HepG2 (cell line): ENCODE data around the gene LAMTOR1. TPM values are rescaled to one million over a fixed set of nuclear protein-coding genes. Genes with fewer than 3 reads are reported as not detected.
A peak's percentile ranks its signal among the peaks of the same experiment; 100 is the strongest.

Experiments used
- ARNTL ChIP-seq: sonication (generic); formaldehyde crosslinking; IDR thresholded peaks from 2 replicates; pipeline ENCODE4 v1.4.0; 2020; ENCODE audit warnings: mild to moderate bottlenecking, missing genetic modification reagents
- ELF4 ChIP-seq: sonication (generic); formaldehyde crosslinking; IDR thresholded peaks from 2 replicates; pipeline ENCODE4 v1.5.0; 2020; ENCODE audit warnings: missing genetic modification reagents, mild to moderate bottlenecking, moderate library complexity, borderline replicate concordance
- GLI4 ChIP-seq: sonication (generic); formaldehyde crosslinking; IDR thresholded peaks from 2 replicates; pipeline ENCODE4 v1.5.1; 2020; ENCODE audit warnings: missing genetic modification reagents, mild to moderate bottlenecking, moderate library complexity, borderline replicate concordance
- HDAC2 ChIP-seq: sonication (generic); formaldehyde crosslinking; IDR thresholded peaks from 2 replicates; pipeline ENCODE4 v1.4.0; 2020; ENCODE audit warnings: missing genetic modification reagents
- KDM6A ChIP-seq: IDR thresholded peaks from 2 replicates; pipeline ENCODE4 v1.6.1; 2016; ENCODE audit warnings: low read depth
- MED8 ChIP-seq: sonication (generic); formaldehyde crosslinking; IDR thresholded peaks from 2 replicates; pipeline ENCODE4 v1.8.1; 2023; ENCODE audit warnings: mild to moderate bottlenecking, missing genetic modification reagents; ENCODE audit not compliant: insufficient replicate concordance
- MYNN ChIP-seq: sonication (generic); formaldehyde crosslinking; IDR thresholded peaks from 2 replicates; pipeline ENCODE4 v1.4.0; 2020; ENCODE audit warnings: mild to moderate bottlenecking, low read depth, missing genetic modification reagents
- RBFOX2 ChIP-seq: fragments of 200-400 bp; formaldehyde crosslinking; IDR thresholded peaks from 2 replicates; pipeline ENCODE4 v1.6.1; 2017; ENCODE audit warnings: low read depth, mild to moderate bottlenecking, low read length
- SRSF4 ChIP-seq: fragments of 200-400 bp; formaldehyde crosslinking; IDR thresholded peaks from one replicate; pipeline ENCODE4 v1.6.1; 2018; ENCODE audit warnings: mild to moderate bottlenecking, low read depth, low read length, moderate library complexity; ENCODE audit not compliant: poor library complexity, severe bottlenecking
- SUZ12 ChIP-seq: fragments of 150-350 bp; IDR thresholded peaks from 2 replicates; pipeline ENCODE4 v1.6.1; 2014; ENCODE audit warnings: low read depth, low read length
- TBP ChIP-seq: sonication (generic); formaldehyde crosslinking; IDR thresholded peaks from 2 replicates; pipeline ENCODE4 v1.5.0; 2020; ENCODE audit warnings: missing genetic modification reagents
- ZNF235 ChIP-seq: sonication (generic); formaldehyde crosslinking; IDR thresholded peaks from 2 replicates; pipeline ENCODE4 v1.8.1; 2023; ENCODE audit warnings: mild to moderate bottlenecking, missing genetic modification reagents, borderline replicate concordance
- ZNF326 ChIP-seq: sonication (generic); formaldehyde crosslinking; IDR thresholded peaks from 2 replicates; pipeline ENCODE4 v1.4.0; 2020; ENCODE audit warnings: missing genetic modification reagents, borderline replicate concordance
- ZNF383 ChIP-seq: sonication (generic); formaldehyde crosslinking; IDR thresholded peaks from 2 replicates; pipeline ENCODE4 v1.4.0; 2020; ENCODE audit warnings: missing genetic modification reagents, mild to moderate bottlenecking, borderline replicate concordance
- ZNF674 ChIP-seq: sonication (generic); formaldehyde crosslinking; IDR thresholded peaks from 2 replicates; pipeline ENCODE4 v1.5.0; 2020; ENCODE audit warnings: low read depth, mild to moderate bottlenecking, missing genetic modification reagents
- ZNF839 ChIP-seq: sonication (generic); formaldehyde crosslinking; IDR thresholded peaks from 2 replicates; pipeline ENCODE4 v1.4.0; 2020; ENCODE audit warnings: missing genetic modification reagents, mild to moderate bottlenecking, borderline replicate concordance
- polyA plus RNA-seq, 8 experiments: library from polyadenylated mRNA; depleted of rRNA in 3 of 8; stranded (reverse) in 7 of 8; unstranded in 1 of 8; fragments of >200 nt; fragmentation: Illumina TruSeq in 4 of 8; extraction: Trizol in 4 of 8; gene quantifications; 2 replicates each; pipeline versions ENCODE4 v1.2.1 to v1.2.3, GENCODE V29; 2011 to 2016; ENCODE audit warnings: low read depth in 4 of 8, missing spikeins in 1 of 8, mixed read lengths in 1 of 8; ENCODE audit not compliant: insufficient read depth in 1 of 8
- total RNA-seq, 5 experiments: library from RNA; depleted of rRNA; stranded (reverse); fragments of >200 nt; fragmentation: Illumina TruSeq; extraction: Trizol; gene quantifications; 2 replicates each; pipeline ENCODE4 v1.2.3, GENCODE V29; 2016; ENCODE audit warnings: low read depth in 1 of 5
- TF ChIP-seq, protein P1 (sequence below), 2 experiments: sonication (generic) in 1 of 2; formaldehyde crosslinking in 1 of 2; IDR thresholded peaks; 2 replicates each; pipeline versions ENCODE4 v1.5.1 to v1.6.1; 2011 to 2020; ENCODE audit warnings: borderline replicate concordance in 1 of 2, low read depth in 1 of 2, low read length in 1 of 2, mild to moderate bottlenecking in 1 of 2, missing genetic modification reagents in 1 of 2, moderate library complexity in 1 of 2
- TF ChIP-seq, protein P2 (sequence below): sonication (generic); formaldehyde crosslinking; IDR thresholded peaks from 2 replicates; pipeline ENCODE4 v1.5.1; 2020; ENCODE audit warnings: mild to moderate bottlenecking, missing genetic modification reagents
- TF ChIP-seq, protein P3 (sequence below): IDR thresholded peaks from 2 replicates; pipeline ENCODE4 v1.6.1; 2016; ENCODE audit warnings: low read depth
- TF ChIP-seq, protein P4 (sequence below): sonication (generic); formaldehyde crosslinking; IDR thresholded peaks from 2 replicates; pipeline ENCODE4 v1.5.0; 2020; ENCODE audit warnings: missing genetic modification reagents
- TF ChIP-seq, protein P5 (sequence below): IDR thresholded peaks from 2 replicates; pipeline ENCODE4 v1.6.1; 2012; ENCODE audit warnings: low read depth, low read length, improper control_type of control experiment

The LAMTOR1 gene
- total and polyA plus RNA-seq, 2 of the 13 experiments (the other 11 are each of a cell fraction or from before 2014, with no cell fraction given) = 60.4 to 66.0 TPM

DNA sequence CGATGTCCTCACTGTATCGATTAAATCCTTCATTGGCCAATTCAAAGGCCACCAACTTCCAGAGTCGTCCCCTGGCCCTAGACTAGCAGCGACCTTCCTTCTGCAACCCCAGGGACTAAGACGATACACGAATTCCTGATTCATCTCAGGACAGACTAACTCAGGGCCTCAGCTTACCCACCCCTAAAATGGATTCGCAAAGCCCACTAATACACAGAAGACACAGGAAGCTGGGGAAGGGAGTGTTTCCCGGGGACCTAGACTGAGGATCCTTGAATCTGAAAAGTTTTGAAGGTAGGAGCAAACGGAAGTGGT, 509 bp downstream of the LAMTOR1 start (continued):
- TF ChIP-seq, protein P1, sequence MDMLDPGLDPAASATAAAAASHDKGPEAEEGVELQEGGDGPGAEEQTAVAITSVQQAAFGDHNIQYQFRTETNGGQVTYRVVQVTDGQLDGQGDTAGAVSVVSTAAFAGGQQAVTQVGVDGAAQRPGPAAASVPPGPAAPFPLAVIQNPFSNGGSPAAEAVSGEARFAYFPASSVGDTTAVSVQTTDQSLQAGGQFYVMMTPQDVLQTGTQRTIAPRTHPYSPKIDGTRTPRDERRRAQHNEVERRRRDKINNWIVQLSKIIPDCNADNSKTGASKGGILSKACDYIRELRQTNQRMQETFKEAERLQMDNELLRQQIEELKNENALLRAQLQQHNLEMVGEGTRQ (IDR thresholded peaks at IDR 0.05; ENCODE audit: low read depth, low read length) = no peak
- TF ChIP-seq, protein P1 (CRISPR knock-in tag; IDR thresholded peaks at IDR 0.05; ENCODE audit: borderline replicate concordance) = no peak
- TF ChIP-seq ZNF383 (CRISPR knock-in tag) (no peak), MED8 (CRISPR knock-in tag) (no peak), HDAC2 (CRISPR knock-in tag) (no peak), RBFOX2 (no peak), MYNN (CRISPR knock-in tag) (0 out of 2 replicates have a peak, but pooled peaks have one; percentile 9), GLI4 (CRISPR knock-in tag) (no peak), TBP (CRISPR knock-in tag) (no peak), ARNTL (CRISPR knock-in tag) (no peak), ZNF235 (CRISPR knock-in tag) (no peak), ZNF674 (CRISPR knock-in tag) (no peak), SUZ12 (no peak), ELF4 (CRISPR knock-in tag) (no peak), KDM6A (no peak), ZNF839 (CRISPR knock-in tag) (no peak), SRSF4 (no peak), ZNF326 (no peak)
- TF ChIP-seq, protein P2, sequence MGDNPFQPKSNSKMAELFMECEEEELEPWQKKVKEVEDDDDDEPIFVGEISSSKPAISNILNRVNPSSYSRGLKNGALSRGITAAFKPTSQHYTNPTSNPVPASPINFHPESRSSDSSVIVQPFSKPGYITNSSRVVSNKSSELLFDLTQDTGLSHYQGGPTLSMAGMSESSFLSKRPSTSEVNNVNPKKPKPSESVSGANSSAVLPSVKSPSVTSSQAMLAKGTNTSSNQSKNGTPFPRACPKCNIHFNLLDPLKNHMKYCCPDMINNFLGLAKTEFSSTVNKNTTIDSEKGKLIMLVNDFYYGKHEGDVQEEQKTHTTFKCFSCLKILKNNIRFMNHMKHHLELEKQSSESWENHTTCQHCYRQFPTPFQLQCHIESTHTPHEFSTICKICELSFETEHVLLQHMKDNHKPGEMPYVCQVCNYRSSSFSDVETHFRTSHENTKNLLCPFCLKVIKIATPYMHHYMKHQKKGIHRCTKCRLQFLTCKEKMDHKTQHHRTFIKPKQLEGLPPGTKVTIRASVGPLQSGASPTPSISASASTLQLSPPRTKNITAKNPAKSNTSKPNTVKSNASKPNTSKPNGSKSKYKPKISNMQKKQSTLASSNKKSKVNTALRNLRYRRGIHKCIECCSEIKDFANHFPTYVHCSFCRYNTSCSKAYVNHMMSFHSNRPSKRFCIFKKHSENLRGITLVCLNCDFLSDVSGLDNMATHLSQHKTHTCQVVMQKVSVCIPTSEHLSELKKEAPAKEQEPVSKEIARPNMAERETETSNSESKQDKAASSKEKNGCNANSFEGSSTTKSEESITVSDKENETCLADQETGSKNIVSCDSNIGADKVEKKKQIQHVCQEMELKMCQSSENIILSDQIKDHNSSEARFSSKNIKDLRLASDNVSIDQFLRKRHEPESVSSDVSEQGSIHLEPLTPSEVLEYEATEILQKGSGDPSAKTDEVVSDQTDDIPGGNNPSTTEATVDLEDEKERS = peak; percentile 1; the same call in 1 of the 2 replicates
- TF ChIP-seq, protein P3, sequence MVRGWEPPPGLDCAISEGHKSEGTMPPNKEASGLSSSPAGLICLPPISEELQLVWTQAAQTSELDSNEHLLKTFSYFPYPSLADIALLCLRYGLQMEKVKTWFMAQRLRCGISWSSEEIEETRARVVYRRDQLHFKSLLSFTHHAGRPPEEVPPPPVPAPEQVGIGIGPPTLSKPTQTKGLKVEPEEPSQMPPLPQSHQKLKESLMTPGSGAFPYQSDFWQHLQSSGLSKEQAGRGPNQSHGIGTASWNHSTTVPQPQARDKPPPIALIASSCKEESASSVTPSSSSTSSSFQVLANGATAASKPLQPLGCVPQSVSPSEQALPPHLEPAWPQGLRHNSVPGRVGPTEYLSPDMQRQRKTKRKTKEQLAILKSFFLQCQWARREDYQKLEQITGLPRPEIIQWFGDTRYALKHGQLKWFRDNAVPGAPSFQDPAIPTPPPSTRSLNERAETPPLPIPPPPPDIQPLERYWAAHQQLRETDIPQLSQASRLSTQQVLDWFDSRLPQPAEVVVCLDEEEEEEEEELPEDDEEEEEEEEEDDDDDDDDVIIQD (CRISPR knock-in tag) = no peak
- TF ChIP-seq, protein P4, sequence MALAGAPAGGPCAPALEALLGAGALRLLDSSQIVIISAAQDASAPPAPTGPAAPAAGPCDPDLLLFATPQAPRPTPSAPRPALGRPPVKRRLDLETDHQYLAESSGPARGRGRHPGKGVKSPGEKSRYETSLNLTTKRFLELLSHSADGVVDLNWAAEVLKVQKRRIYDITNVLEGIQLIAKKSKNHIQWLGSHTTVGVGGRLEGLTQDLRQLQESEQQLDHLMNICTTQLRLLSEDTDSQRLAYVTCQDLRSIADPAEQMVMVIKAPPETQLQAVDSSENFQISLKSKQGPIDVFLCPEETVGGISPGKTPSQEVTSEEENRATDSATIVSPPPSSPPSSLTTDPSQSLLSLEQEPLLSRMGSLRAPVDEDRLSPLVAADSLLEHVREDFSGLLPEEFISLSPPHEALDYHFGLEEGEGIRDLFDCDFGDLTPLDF = no peak
- TF ChIP-seq, protein P5, sequence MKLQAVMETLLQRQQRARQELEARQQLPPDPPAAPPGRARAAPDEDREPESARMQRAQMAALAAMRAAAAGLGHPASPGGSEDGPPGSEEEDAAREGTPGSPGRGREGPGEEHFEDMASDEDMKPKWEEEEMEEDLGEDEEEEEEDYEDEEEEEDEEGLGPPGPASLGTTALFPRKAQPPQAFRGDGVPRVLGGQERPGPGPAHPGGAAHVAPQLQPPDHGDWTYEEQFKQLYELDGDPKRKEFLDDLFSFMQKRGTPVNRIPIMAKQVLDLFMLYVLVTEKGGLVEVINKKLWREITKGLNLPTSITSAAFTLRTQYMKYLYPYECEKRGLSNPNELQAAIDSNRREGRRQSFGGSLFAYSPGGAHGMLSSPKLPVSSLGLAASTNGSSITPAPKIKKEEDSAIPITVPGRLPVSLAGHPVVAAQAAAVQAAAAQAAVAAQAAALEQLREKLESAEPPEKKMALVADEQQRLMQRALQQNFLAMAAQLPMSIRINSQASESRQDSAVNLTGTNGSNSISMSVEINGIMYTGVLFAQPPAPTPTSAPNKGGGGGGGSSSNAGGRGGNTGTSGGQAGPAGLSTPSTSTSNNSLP = no peak
